HCT116 (cell line): ENCODE data around the gene FREM1.

ENCODE experiments used
- JUND ChIP-seq: IDR thresholded peaks from 2 replicates; pipeline ENCODE4 v1.6.1; 2012
- TF ChIP-seq, protein P1 (sequence below): IDR thresholded peaks from 2 replicates; pipeline ENCODE4 v1.6.1; 2012; ENCODE audit warnings: low read depth

- no peak for TF ChIP-seq JUND
- TF ChIP-seq, protein P1, sequence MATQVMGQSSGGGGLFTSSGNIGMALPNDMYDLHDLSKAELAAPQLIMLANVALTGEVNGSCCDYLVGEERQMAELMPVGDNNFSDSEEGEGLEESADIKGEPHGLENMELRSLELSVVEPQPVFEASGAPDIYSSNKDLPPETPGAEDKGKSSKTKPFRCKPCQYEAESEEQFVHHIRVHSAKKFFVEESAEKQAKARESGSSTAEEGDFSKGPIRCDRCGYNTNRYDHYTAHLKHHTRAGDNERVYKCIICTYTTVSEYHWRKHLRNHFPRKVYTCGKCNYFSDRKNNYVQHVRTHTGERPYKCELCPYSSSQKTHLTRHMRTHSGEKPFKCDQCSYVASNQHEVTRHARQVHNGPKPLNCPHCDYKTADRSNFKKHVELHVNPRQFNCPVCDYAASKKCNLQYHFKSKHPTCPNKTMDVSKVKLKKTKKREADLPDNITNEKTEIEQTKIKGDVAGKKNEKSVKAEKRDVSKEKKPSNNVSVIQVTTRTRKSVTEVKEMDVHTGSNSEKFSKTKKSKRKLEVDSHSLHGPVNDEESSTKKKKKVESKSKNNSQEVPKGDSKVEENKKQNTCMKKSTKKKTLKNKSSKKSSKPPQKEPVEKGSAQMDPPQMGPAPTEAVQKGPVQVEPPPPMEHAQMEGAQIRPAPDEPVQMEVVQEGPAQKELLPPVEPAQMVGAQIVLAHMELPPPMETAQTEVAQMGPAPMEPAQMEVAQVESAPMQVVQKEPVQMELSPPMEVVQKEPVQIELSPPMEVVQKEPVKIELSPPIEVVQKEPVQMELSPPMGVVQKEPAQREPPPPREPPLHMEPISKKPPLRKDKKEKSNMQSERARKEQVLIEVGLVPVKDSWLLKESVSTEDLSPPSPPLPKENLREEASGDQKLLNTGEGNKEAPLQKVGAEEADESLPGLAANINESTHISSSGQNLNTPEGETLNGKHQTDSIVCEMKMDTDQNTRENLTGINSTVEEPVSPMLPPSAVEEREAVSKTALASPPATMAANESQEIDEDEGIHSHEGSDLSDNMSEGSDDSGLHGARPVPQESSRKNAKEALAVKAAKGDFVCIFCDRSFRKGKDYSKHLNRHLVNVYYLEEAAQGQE: no peak
These were observed 29.1 kb upstream of the FREM1 start for GRCh38 chr9:14939378-14939777.
